ENCODE measurements around the gene GTF2A1.

GRCh38 chr14:81172881-81173280 is 47.9 kb downstream of the GTF2A1 start:
- TF ChIP-seq CTCF (IDR thresholded peaks at IDR 0.05; ENCODE audit: low read length) (no peak), EZH2 (optimal IDR thresholded peaks at IDR 0.05; ENCODE audit: low read depth, low read length) (no peak), EZH2phosphoT487 (IDR thresholded peaks at IDR 0.05; ENCODE audit: low read length) (no peak)

Data from MM.1S (cell line).